ENCODE data around the gene LSM6.

LSM6 gene

DNA sequence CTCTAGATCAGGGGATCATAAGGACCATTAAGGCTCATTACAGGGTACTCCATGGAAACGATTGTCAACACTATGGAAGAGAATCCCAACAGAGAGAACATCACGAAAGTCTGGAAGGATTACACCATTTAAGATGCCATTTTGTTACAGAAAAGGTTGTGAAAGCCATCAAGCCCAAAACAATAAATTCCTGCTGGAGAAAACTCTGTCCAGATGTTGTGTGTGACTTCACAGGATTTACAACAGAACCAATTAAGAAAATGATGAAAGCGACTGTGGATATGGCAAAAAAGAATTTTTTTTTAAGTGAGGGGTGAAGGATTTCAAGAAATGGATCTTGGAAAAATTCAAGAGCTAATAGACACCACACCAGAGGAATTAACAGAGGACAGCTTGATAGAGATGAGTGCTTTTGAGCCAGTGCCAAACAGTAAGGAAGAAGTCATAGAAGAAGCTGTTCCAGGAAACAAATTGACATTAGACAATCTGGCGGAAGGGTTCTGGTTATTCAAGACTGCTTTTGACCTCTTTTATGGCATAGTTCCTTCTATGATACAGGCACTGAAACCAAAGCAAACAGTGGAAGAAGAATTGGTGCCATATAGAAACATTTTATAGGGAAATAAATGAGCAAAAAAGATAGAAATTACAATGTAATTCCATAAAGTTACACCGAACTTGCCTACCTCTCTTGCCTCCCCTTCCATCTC, 17.3 kb upstream of the LSM6 start:
- TF ChIP-seq EZH2phosphoT487 (conservative IDR thresholded peaks at IDR 0.05; ENCODE audit: low read length) (no peak), CTCF (IDR thresholded peaks at IDR 0.05; ENCODE audit: insufficient read depth, low read length, poor library complexity, severe bottlenecking) (no peak)
- H3K4me2 ChIP-seq (ENCODE audit: low read depth, low read length, poor library complexity, severe bottlenecking): no peak overlapping the region
- no peaks in the 10 kb centered on the region for H3F3A ChIP-seq (ENCODE audit: insufficient read depth)
- H3K36me3 ChIP-seq (ENCODE audit: low read length): no peaks in the 10 kb centered on the region
- H3K9ac ChIP-seq (ENCODE audit: low read length): no peak overlapping the region
- H3K27ac ChIP-seq (ENCODE audit: low read depth, low read length): no peak overlapping the region
- H3K79me2 ChIP-seq (ENCODE audit: insufficient read depth, low read length): no peaks in the 10 kb centered on the region
- H2AFZ ChIP-seq (ENCODE audit: low read depth, low read length, severe bottlenecking): no peak overlapping the region
- H3K27me3 ChIP-seq (ENCODE audit: low read length): no peaks in the 10 kb centered on the region
- no peaks in the 10 kb centered on the region for H4K20me1 ChIP-seq (ENCODE audit: low read depth, low read length)
- no peaks in the 10 kb centered on the region for H3K9me3 ChIP-seq (ENCODE audit: insufficient read depth, low read length)
- no peaks in the 10 kb centered on the region for H3K9me2 ChIP-seq (replicated peaks; ENCODE audit: insufficient read depth, low read length)
- H3K4me3 ChIP-seq (ENCODE audit: insufficient read depth, low read length, poor library complexity, severe bottlenecking): no peak overlapping the region

DNA sequence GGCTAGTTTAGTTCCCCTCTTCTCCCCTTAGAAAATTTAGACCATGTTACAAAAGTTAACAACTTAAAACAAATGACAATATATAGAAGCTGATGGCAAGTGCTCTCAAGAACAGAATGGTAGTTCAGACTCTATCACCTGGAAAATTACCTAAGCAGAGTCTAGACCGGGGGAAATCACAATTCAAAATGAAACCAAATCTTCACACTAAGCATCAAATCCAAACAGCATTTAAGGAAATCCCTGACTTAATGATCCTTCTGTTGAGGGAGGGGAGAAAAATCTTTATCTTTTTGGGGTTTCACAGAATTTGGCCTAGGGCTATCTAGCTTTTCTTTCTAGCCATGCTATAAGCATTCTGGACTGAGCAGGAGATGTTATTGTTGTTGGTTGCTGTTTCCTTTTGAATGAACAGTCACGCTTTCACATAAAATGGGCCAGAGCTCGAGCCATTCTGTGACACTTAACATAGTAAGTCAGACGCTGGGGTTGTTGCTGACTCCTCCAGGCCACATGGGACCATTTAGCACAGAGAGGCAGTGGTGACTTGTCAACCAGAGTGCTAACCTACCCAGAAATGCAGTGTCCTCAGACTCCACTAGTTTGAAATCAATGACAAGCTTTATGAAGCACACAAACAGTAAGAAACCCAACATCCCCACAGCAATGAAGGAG, 16.0 kb upstream of the LSM6 start:
- H3K79me2 ChIP-seq (ENCODE audit: insufficient read depth, low read length): no peaks in the 10 kb centered on the region
- TF ChIP-seq CTCF (IDR thresholded peaks at IDR 0.05; ENCODE audit: insufficient read depth, low read length, poor library complexity, severe bottlenecking): no peak
- no peak for TF ChIP-seq EZH2phosphoT487 (conservative IDR thresholded peaks at IDR 0.05; ENCODE audit: low read length)
- no peaks in the 10 kb centered on the region for H3F3A ChIP-seq (ENCODE audit: insufficient read depth)
- no peaks in the 10 kb centered on the region for H4K20me1 ChIP-seq (ENCODE audit: low read depth, low read length)
- no peaks in the 10 kb centered on the region for H3K36me3 ChIP-seq (ENCODE audit: low read length)
- no peaks in the 10 kb centered on the region for H3K9me3 ChIP-seq (ENCODE audit: insufficient read depth, low read length)
- H3K9ac ChIP-seq (ENCODE audit: low read length): no peak overlapping the region
- no peaks in the 10 kb centered on the region for H3K27me3 ChIP-seq (ENCODE audit: low read length)
- no peak overlapping the region for H3K4me3 ChIP-seq (ENCODE audit: insufficient read depth, low read length, poor library complexity, severe bottlenecking)
- H3K27ac ChIP-seq (ENCODE audit: low read depth, low read length): no peak overlapping the region
- H2AFZ ChIP-seq (ENCODE audit: low read depth, low read length, severe bottlenecking): no peak overlapping the region
- no peak overlapping the region for H3K4me2 ChIP-seq (ENCODE audit: low read depth, low read length, poor library complexity, severe bottlenecking)
- no peaks in the 10 kb centered on the region for H3K9me2 ChIP-seq (replicated peaks; ENCODE audit: insufficient read depth, low read length)

GRCh38 chr4:146161243-146161642, 14.3 kb upstream of the LSM6 start:
- Histone ChIP-seq H3K36me3 (ENCODE audit: low read length) (no peaks in the 10 kb centered on the region), H3K9me2 (replicated peaks; ENCODE audit: insufficient read depth, low read length) (no peaks in the 10 kb centered on the region), H3K9ac (ENCODE audit: low read length) (no peak overlapping the region), H4K20me1 (ENCODE audit: low read depth, low read length) (no peaks in the 10 kb centered on the region), H3K27me3 (ENCODE audit: low read length) (no peaks in the 10 kb centered on the region), H3K27ac (ENCODE audit: low read depth, low read length) (no peak overlapping the region), H3K79me2 (ENCODE audit: insufficient read depth, low read length) (no peaks in the 10 kb centered on the region), H3K4me2 (ENCODE audit: low read depth, low read length, poor library complexity, severe bottlenecking) (no peak overlapping the region), H3K9me3 (ENCODE audit: insufficient read depth, low read length) (no peaks in the 10 kb centered on the region), H2AFZ (ENCODE audit: low read depth, low read length, severe bottlenecking) (no peak overlapping the region), H3K4me3 (ENCODE audit: insufficient read depth, low read length, poor library complexity, severe bottlenecking) (no peak overlapping the region), H3F3A (ENCODE audit: insufficient read depth) (no peaks in the 10 kb centered on the region)
- no peak for TF ChIP-seq CTCF (IDR thresholded peaks at IDR 0.05; ENCODE audit: insufficient read depth, low read length, poor library complexity, severe bottlenecking)
- no peak for TF ChIP-seq EZH2phosphoT487 (conservative IDR thresholded peaks at IDR 0.05; ENCODE audit: low read length)

Data from SU-DHL-6 (cell line).